CD4-positive, alpha-beta memory T cell (primary cell): Measurements from ENCODE around the gene ACAD9. TPM values are rescaled to one million over a fixed set of nuclear protein-coding genes. Genes with fewer than 3 reads are reported as not detected.
A peak's percentile ranks its signal among the peaks of the same experiment; 100 is the strongest.

ENCODE experiments used
- CTCF ChIA-PET: fragments of 350-600 bp; sonication (Branson Sonifier 250); formaldehyde crosslinking; loops from one replicate; lab custom pipeline; 2021; ENCODE audit warnings: inconsistent platforms; ENCODE audit not compliant: partially characterized antibody; lab: Charles Lee
- POLR2A ChIA-PET: fragments of 350-600 bp; sonication (Branson Sonifier 250); formaldehyde crosslinking; loops from one replicate; lab custom pipeline; 2021; ENCODE audit not compliant: partially characterized antibody; lab: Charles Lee
- DNase-seq, 5 donors: peaks; one replicate each; pipeline versions ENCODE4 v3.0.0 to v3.0.0-alpha.2; 2020 to 2022; ENCODE audit warnings: mixed read lengths in 1 of 5
- H3K27ac ChIP-seq: one replicate; pipeline ENCODE4 v1.7.0; 2013; ENCODE audit warnings: low read depth, low read length
- H3K27me3 ChIP-seq: 2 replicates; pipeline ENCODE4 v1.7.0; 2013; ENCODE audit warnings: mild to moderate bottlenecking, low read length, moderate library complexity; ENCODE audit not compliant: insufficient read depth
- H3K36me3 ChIP-seq: 2 replicates; pipeline ENCODE4 v1.7.0; 2013; ENCODE audit warnings: mild to moderate bottlenecking, low read length, moderate library complexity; ENCODE audit not compliant: insufficient read depth
- H3K4me1 ChIP-seq: 2 replicates; pipeline ENCODE4 v1.7.0; 2013; ENCODE audit warnings: mild to moderate bottlenecking, low read length, moderate library complexity; ENCODE audit not compliant: insufficient read depth
- H3K4me3 ChIP-seq, 2 donors: one replicate each; pipeline ENCODE4 v1.7.0; 2013; ENCODE audit warnings: low read length in 2 of 2, mild to moderate bottlenecking in 1 of 2
- H3K9me3 ChIP-seq, 2 donors: one replicate each; pipeline ENCODE4 v1.7.0; 2013; ENCODE audit warnings: low read length in 2 of 2, control low read depth in 1 of 2; ENCODE audit not compliant: control insufficient read depth in 1 of 2
- H3K27ac Mint-ChIP-seq, 7 donors: one replicate each; pipeline ENCODE4 v1.8.0; 2020 to 2021; ENCODE audit warnings: mixed read lengths in 7 of 7, mild to moderate bottlenecking in 6 of 7, inconsistent platforms in 3 of 7, moderate library complexity in 3 of 7
- H3K27me3 Mint-ChIP-seq, 2 donors: one replicate each; pipeline ENCODE4 v1.8.0; 2020 to 2021; ENCODE audit warnings: mixed read lengths in 2 of 2
- H3K36me3 Mint-ChIP-seq, 2 donors: one replicate each; pipeline ENCODE4 v1.8.0; 2020 to 2021; ENCODE audit warnings: mixed read lengths in 2 of 2, inconsistent platforms in 1 of 2, mild to moderate bottlenecking in 1 of 2
- H3K4me1 Mint-ChIP-seq, 4 donors: one replicate each; pipeline ENCODE4 v1.8.0; 2020 to 2021; ENCODE audit warnings: mixed read lengths in 4 of 4, mild to moderate bottlenecking in 1 of 4
- H3K4me3 Mint-ChIP-seq, 8 donors: one replicate each; pipeline ENCODE4 v1.8.0; 2020 to 2021; ENCODE audit warnings: mixed read lengths in 8 of 8, mild to moderate bottlenecking in 7 of 8, moderate library complexity in 6 of 8, inconsistent platforms in 3 of 8
- H3K9me3 Mint-ChIP-seq, 8 donors: one replicate each; pipeline ENCODE4 v1.8.0; 2020 to 2021; ENCODE audit warnings: mixed read lengths in 8 of 8, mild to moderate bottlenecking in 5 of 8, inconsistent platforms in 3 of 8, moderate library complexity in 1 of 8
- intact Hi-C: fragments of 100-400 bp; cut with micrococcal nuclease; formaldehyde crosslinking; loops from one replicate; pipeline ENCODE4 v1.15.1; 2023
- polyA plus RNA-seq, 2 donors: library from polyadenylated mRNA; unstranded; fragments of 300-500 nt; fragmentation: Illumina TruSeq; gene quantifications; one replicate each; pipeline ENCODE4 v1.2.3, GENCODE V29; 2021
- total RNA-seq, 2 experiments: library from RNA; stranded (reverse); gene quantifications; one replicate each; pipeline ENCODE4 v1.2.3, GENCODE V29; 2021

ACAD9 gene
- total and polyA plus RNA-seq, 4 experiments from 2014 or later, result 12.9 to 62.2 (median 37.8) TPM

- CTCF ChIA-PET, result interaction anchor here (1.7 to 6.7 kb wide), 3 partner anchors 14 to 228 kb away, joined by 5 to 68 read pairs (median 33); no protein-coding TSS in a partner anchor
- intact Hi-C loops, result no loop called here
- H3K27ac Mint-ChIP-seq, result peak overlapping the region in 2 of 7 donors; percentile 13 to 50
- peak overlapping the region in 3 of 8 donors; percentile 20 to 91 (median 34) for H3K4me3 Mint-ChIP-seq
- Histone ChIP-seq H3K9me3 (no peaks in the 10 kb centered on the region), H3K36me3 (no peaks in the 10 kb centered on the region), H3K27ac (no peak overlapping the region), H3K27me3 (no peaks in the 10 kb centered on the region), H3K4me3 (no peak overlapping the region), H3K4me1 (peaks cover 18% of the 10 kb centered on the region)
- no peaks in the 10 kb centered on the region for H3K36me3 Mint-ChIP-seq
- DNase-seq, result no peak
- no peaks in the 10 kb centered on the region for H3K27me3 Mint-ChIP-seq
- peaks cover 8 to 14% (median 11%) of the 10 kb centered on the region in 4 donors for H3K4me1 Mint-ChIP-seq
- POLR2A ChIA-PET, result interaction anchor here (2.9 to 4.0 kb wide), 2 partner anchors 35 to 164 kb away, joined by 8 to 40 read pairs; partner anchors contain the start of gene ACAD9
- peaks cover 0 to 2% (median 0%) of the 10 kb centered on the region in 8 donors for H3K9me3 Mint-ChIP-seq
Measured at GRCh38 chr3:128844502-128844901, 34.9 kb upstream of the ACAD9 start.

GRCh38 chr3:128845119-128845777 lies 34.2 kb upstream of the ACAD9 start:
- intact Hi-C loops, result loop anchor here (5.0 kb wide), 1 partner anchor 43 kb away; no protein-coding TSS in a partner anchor
- Mint-ChIP-seq H3K27ac (peak overlapping the region in 6 of 7 donors; percentile 38 to 74 (median 70)), H3K9me3 (peaks cover 0 to 2% (median 0%) of the 10 kb centered on the region in 8 donors), H3K36me3 (no peaks in the 10 kb centered on the region), H3K4me3 (peak overlapping the region; percentile 75 to 95 (median 88)), H3K27me3 (no peaks in the 10 kb centered on the region), H3K4me1 (peaks cover 8 to 14% (median 11%) of the 10 kb centered on the region in 4 donors)
- peaks cover 18% of the 10 kb centered on the region for H3K4me1 ChIP-seq
- no peaks in the 10 kb centered on the region for H3K36me3 ChIP-seq
- no peak for DNase-seq
- ChIA-PET CTCF (interaction anchor here (0.9 to 6.7 kb wide), 34 partner anchors 11 to 239 kb away, joined by 3 to 68 read pairs (median 5); partner anchors contain the start of gene ACAD9), POLR2A (interaction anchor here (1.0 to 4.0 kb wide), 8 partner anchors 34 to 708 kb away, joined by 3 to 40 read pairs (median 6); partner anchors contain the start of genes ACAD9 and RPN1)
- H3K4me3 ChIP-seq, result peak overlapping the region in 1 of 2 donors; percentile 52
- peak overlapping the region; percentile 29 for H3K27ac ChIP-seq
- H3K9me3 ChIP-seq, result no peaks in the 10 kb centered on the region
- H3K27me3 ChIP-seq, result no peaks in the 10 kb centered on the region

DNA sequence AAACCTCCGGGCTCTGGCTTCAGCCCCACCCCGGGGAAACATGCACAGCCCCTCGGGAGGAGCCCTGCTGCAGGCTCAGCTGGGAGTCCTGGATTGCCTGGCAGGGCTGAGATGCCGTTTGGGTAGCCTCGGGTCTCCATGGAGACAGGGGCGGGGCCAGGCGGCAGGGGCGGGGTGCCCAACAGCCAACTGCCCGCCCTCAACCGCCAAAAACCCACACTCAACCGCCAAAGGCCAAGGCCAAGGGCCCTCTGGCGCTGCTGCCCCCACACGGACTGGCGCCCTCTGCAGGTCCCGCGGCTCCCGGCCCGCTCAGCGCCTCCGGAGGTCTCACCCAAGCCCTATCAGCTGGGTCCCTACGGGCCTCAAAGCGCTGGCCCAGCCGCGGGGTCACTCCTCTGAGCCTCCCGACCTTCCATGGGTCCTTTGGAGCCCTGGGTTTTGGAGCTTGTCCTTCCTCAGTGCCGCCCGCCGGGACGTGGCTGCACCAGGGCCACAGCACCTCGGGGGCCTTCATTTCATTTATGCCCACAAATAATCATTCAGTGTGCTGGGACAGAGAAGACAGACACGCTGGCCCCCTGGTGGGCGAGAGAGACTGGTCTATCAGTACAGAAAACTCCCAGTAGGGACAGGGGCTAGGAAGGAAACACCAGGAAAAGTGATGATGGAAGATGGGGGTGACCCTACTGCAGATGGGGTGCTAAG lies 33.5 kb upstream of the ACAD9 start:
- no peaks in the 10 kb centered on the region for H3K27me3 Mint-ChIP-seq
- H3K27ac Mint-ChIP-seq, result peak overlapping the region; percentile 45 to 97 (median 84)
- H3K4me1 Mint-ChIP-seq, result peaks cover 8 to 14% (median 11%) of the 10 kb centered on the region in 4 donors
- peaks cover 18% of the 10 kb centered on the region for H3K4me1 ChIP-seq
- H3K9me3 ChIP-seq, result no peaks in the 10 kb centered on the region
- peak; percentile 71 to 82 (median 73) for DNase-seq
- H3K36me3 ChIP-seq, result no peaks in the 10 kb centered on the region
- H3K36me3 Mint-ChIP-seq, result no peaks in the 10 kb centered on the region
- H3K4me3 ChIP-seq, result peak overlapping the region in 1 of 2 donors; percentile 52
- intact Hi-C loops, result loop anchor here (1.0 to 5.0 kb wide), 7 partner anchors 33 to 229 kb away; partner anchors contain the start of genes ACAD9 and RAB7A
- ChIA-PET CTCF (interaction anchor here (0.9 to 6.7 kb wide), 34 partner anchors 11 to 240 kb away, joined by 3 to 68 read pairs (median 5); partner anchors contain the start of gene ACAD9), POLR2A (interaction anchor here (1.0 to 4.0 kb wide), 8 partner anchors 33 to 707 kb away, joined by 3 to 40 read pairs (median 6); partner anchors contain the start of genes ACAD9 and RPN1)
- H3K27me3 ChIP-seq, result no peaks in the 10 kb centered on the region
- peak overlapping the region; percentile 29 for H3K27ac ChIP-seq
- H3K9me3 Mint-ChIP-seq, result peaks cover 0 to 2% (median 0%) of the 10 kb centered on the region in 8 donors
- H3K4me3 Mint-ChIP-seq, result peak overlapping the region; percentile 75 to 95 (median 88)

DNA sequence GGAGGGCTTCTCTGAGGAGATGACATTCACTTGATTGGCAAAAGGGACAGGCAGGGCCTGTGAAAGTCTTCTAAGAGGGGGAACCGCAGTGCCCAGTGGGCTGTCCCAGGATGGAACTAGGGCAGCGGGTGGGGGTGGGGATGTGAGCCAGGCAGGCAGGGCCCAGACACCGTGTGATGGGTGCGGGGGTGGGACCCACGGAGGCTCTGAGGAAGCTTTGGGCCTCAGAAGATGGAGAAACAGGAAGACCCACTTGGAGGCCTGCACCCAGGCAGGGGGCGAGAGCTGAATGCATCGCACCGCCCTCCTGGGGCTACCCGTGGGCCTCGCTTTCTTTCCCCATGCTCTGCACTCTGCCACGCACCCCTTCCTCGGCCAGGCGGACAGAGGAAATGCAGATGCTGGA lies 32.9 kb upstream of the ACAD9 start:
- H3K9me3 Mint-ChIP-seq, result peaks cover 0 to 4% (median 0%) of the 10 kb centered on the region in 8 donors
- no peak overlapping the region for H3K27ac ChIP-seq
- CTCF ChIA-PET, result interaction anchor here (0.9 to 6.7 kb wide), 32 partner anchors 10 to 241 kb away, joined by 3 to 68 read pairs (median 6); partner anchors contain the start of gene ACAD9
- no peaks in the 10 kb centered on the region for H3K36me3 Mint-ChIP-seq
- no peaks in the 10 kb centered on the region for H3K27me3 ChIP-seq
- POLR2A ChIA-PET, result interaction anchor here (1.0 to 4.0 kb wide), 8 partner anchors 33 to 707 kb away, joined by 3 to 40 read pairs (median 6); partner anchors contain the start of genes ACAD9 and RPN1
- no peak overlapping the region for H3K4me3 ChIP-seq
- DNase-seq, result no peak
- H3K4me3 Mint-ChIP-seq, result peak overlapping the region; percentile 75 to 95 (median 88)
- intact Hi-C loops, result loop anchor here (1.0 to 5.0 kb wide), 7 partner anchors 33 to 229 kb away; partner anchors contain the start of genes ACAD9 and RAB7A
- H3K9me3 ChIP-seq, result no peaks in the 10 kb centered on the region
- H3K4me1 Mint-ChIP-seq, result peaks cover 8 to 14% (median 11%) of the 10 kb centered on the region in 4 donors
- H3K27ac Mint-ChIP-seq, result peak overlapping the region; percentile 2 to 97 (median 84)
- H3K36me3 ChIP-seq, result no peaks in the 10 kb centered on the region
- H3K4me1 ChIP-seq, result peaks cover 18% of the 10 kb centered on the region
- H3K27me3 Mint-ChIP-seq, result no peaks in the 10 kb centered on the region

DNA sequence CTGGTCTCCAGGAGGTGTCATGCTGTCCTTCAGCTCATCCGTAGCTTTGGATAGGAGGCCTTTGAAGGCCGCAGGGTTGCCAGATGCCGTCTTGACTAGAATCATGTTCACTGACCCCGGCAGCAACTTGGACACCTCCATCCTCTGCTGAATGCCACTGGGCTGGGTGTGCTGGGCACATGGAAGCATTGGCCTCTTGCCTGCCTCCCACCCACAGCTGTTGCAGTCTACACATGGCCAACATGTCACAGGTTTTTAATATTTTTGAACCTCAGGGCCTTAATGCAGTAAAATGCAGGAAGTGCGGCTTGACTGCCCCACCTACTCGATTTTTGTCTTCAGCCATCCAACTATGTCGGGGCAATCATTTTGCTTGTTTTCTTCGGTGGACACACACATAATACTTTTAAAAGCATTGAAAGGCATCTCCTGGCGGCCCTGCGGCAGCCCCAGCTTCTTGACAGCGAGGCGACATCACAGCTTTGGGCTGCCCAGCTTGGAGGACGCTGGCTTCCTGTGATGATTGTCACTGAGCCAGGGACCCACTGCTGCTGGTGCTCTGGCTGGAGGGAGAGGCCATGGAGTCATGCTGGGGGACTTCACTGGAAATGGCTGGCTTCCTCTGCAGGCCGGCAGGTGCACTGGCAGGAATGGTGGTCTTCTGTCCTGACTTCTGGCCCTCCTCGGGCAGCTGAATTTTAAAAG lies 31.6 kb upstream of the ACAD9 start:
- peak overlapping the region in 1 of 8 donors; percentile 66 for H3K4me3 Mint-ChIP-seq
- H3K4me1 Mint-ChIP-seq, result peaks cover 8 to 14% (median 11%) of the 10 kb centered on the region in 4 donors
- H3K4me3 ChIP-seq, result no peak overlapping the region
- H3K36me3 ChIP-seq, result no peaks in the 10 kb centered on the region
- intact Hi-C loops, result loop anchor here (2.0 to 5.0 kb wide), 2 partner anchors 46 to 121 kb away; partner anchors contain the start of gene RAB7A
- no peak overlapping the region for H3K27ac ChIP-seq
- H3K9me3 ChIP-seq, result no peaks in the 10 kb centered on the region
- H3K36me3 Mint-ChIP-seq, result no peaks in the 10 kb centered on the region
- no peaks in the 10 kb centered on the region for H3K27me3 ChIP-seq
- peaks cover 0 to 4% (median 0%) of the 10 kb centered on the region in 8 donors for H3K9me3 Mint-ChIP-seq
- H3K4me1 ChIP-seq, result peaks cover 18% of the 10 kb centered on the region
- ChIA-PET CTCF (interaction anchor here (0.7 to 6.7 kb wide), 12 partner anchors 9 to 234 kb away, joined by 3 to 68 read pairs (median 6); no protein-coding TSS in a partner anchor), POLR2A (interaction anchor here (1.4 to 4.0 kb wide), 2 partner anchors 31 to 167 kb away, joined by 3 to 40 read pairs; partner anchors contain the start of gene ACAD9)
- no peak for DNase-seq
- no peak overlapping the region for H3K27ac Mint-ChIP-seq
- H3K27me3 Mint-ChIP-seq, result no peaks in the 10 kb centered on the region

- no peak overlapping the region for H3K27ac ChIP-seq
- Mint-ChIP-seq H3K27ac (peak overlapping the region in 1 of 7 donors; percentile 79), H3K4me1 (peaks cover 8 to 14% (median 11%) of the 10 kb centered on the region in 4 donors), H3K9me3 (peaks cover 0 to 5% (median 1%) of the 10 kb centered on the region in 8 donors), H3K27me3 (no peaks in the 10 kb centered on the region), H3K36me3 (no peaks in the 10 kb centered on the region), H3K4me3 (no peak overlapping the region)
- ChIA-PET POLR2A (no interaction called here), CTCF (interaction anchor here (6.7 kb wide), 1 partner anchor 168 kb away, joined by 68 read pairs; no protein-coding TSS in a partner anchor)
- no peak for DNase-seq
- H3K9me3 ChIP-seq, result no peaks in the 10 kb centered on the region
- H3K4me1 ChIP-seq, result peaks cover 18% of the 10 kb centered on the region
- no peaks in the 10 kb centered on the region for H3K36me3 ChIP-seq
- H3K4me3 ChIP-seq, result no peak overlapping the region
- intact Hi-C loops, result loop anchor here (5.0 kb wide), 1 partner anchor 47 kb away; no protein-coding TSS in a partner anchor
- H3K27me3 ChIP-seq, result no peaks in the 10 kb centered on the region
Measured at GRCh38 chr3:128848936-128849335, 30.5 kb upstream of the ACAD9 start.
